NCI-H1436 treated with DMSO at 0.1 percent for 48 hours (cell line): Measurements from ENCODE around the gene TMEM35A.
A peak's percentile ranks its signal among the peaks of the same experiment; 100 is the strongest.
"Not testable (repeated sequence)": the region's sequence is repeated elsewhere in the genome, so short reads cannot be mapped to it uniquely, and the experiment has no call there.

ENCODE experiments used
- DNase-seq: peaks from one replicate; lab custom pipeline; 2025; lab: John Stamatoyannopoulos, UW

The TMEM35A gene

GRCh38 chrX:101078716-101079598, at the start of gene TMEM35A:
Gene TMEM35A, plus strand, starts transcription at chrX:101078879. Its CDS starts 124 bp downstream, at chrX:101079003.
- no peak for DNase-seq

GRCh38 chrX:101029665-101030064, 49.0 kb upstream of the TMEM35A start:
- no peak for DNase-seq

- DNase-seq, result no peak
Measured at GRCh38 chrX:101037231-101037630, 41.4 kb upstream of the TMEM35A start.

GRCh38 chrX:101040197-101040596, 38.5 kb upstream of the TMEM35A start:
- DNase-seq, result no peak

GRCh38 chrX:101051153-101051548, 27.5 kb upstream of the TMEM35A start:
- no peak for DNase-seq

GRCh38 chrX:101051549-101052302, 27.0 kb upstream of the TMEM35A start, which contains the start of gene TRMT2B:
Gene TRMT2B, minus strand, starts transcription at chrX:101052111. Its CDS starts 9,822 bp downstream, at chrX:101042289.
- DNase-seq, result peak; percentile 62

- DNase-seq, result not testable (repeated sequence)
Measured at GRCh38 chrX:101056551-101056950, 22.1 kb upstream of the TMEM35A start.

- DNase-seq, result no peak
Measured at GRCh38 chrX:101057093-101057714, 21.5 kb upstream of the TMEM35A start.

- no peak for DNase-seq
Measured at GRCh38 chrX:101062176-101062575, 16.5 kb upstream of the TMEM35A start.

- DNase-seq, result no peak
Measured at GRCh38 chrX:101071582-101071981, 7.1 kb upstream of the TMEM35A start.

- no peak for DNase-seq
Measured at GRCh38 chrX:101079736-101080270, 1.1 kb downstream of the TMEM35A start.

- DNase-seq, result no peak
Measured at GRCh38 chrX:101080326-101081124, 1.8 kb downstream of the TMEM35A start.

- DNase-seq, result no peak
Measured at GRCh38 chrX:101081231-101081630, 2.6 kb downstream of the TMEM35A start.

- no peak for DNase-seq
Measured at GRCh38 chrX:101091817-101092216, 13.1 kb downstream of the TMEM35A start.

- peak; percentile 85 for DNase-seq
Measured at GRCh38 chrX:101097546-101098453, 19.1 kb downstream of the TMEM35A start, which contains the start of gene CENPI. Gene CENPI, plus strand, starts transcription at chrX:101098204. Its CDS starts 2,867 bp downstream, at chrX:101101071.

- DNase-seq, result no peak
Measured at GRCh38 chrX:101108284-101108683, 29.6 kb downstream of the TMEM35A start.

GRCh38 chrX:101117701-101118100, 39.0 kb downstream of the TMEM35A start:
- DNase-seq, result no peak

GRCh38 chrX:101136235-101136634, 57.6 kb downstream of the TMEM35A start:
- DNase-seq, result no peak
